ENCODE measurements around the gene KCNJ3. TPM values are rescaled to one million over a fixed set of nuclear protein-coding genes. Genes with fewer than 3 reads are reported as not detected.

The KCNJ3 gene, protein sequence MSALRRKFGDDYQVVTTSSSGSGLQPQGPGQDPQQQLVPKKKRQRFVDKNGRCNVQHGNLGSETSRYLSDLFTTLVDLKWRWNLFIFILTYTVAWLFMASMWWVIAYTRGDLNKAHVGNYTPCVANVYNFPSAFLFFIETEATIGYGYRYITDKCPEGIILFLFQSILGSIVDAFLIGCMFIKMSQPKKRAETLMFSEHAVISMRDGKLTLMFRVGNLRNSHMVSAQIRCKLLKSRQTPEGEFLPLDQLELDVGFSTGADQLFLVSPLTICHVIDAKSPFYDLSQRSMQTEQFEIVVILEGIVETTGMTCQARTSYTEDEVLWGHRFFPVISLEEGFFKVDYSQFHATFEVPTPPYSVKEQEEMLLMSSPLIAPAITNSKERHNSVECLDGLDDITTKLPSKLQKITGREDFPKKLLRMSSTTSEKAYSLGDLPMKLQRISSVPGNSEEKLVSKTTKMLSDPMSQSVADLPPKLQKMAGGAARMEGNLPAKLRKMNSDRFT
- 1 to 10 TPM in 1 of 8 experiments, under 1 TPM in 7; 0.31 to 1.2 (median 0.63) TPM for total RNA-seq

DNA sequence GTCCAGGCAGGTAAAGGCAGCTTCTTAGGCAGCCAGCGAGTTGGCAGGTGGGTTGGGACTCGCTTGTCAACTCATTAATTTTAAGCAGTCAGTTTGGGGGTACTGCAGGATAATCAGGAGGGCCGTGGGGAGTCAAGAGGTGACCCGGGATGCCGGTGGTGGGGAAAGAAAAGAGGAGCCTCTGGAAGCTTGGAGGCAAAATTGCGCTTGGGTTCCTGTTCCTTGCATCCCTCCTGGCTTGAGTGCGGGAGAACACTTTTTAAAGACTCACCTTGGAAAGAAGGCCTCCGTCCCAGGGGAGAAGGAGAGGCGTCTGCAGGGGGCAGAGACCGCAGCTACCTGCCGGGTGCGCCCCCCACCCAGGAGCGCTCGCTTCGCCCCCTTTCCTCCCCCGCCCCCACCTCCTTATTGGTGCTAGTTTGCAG, at the start of gene KCNJ3:
Gene KCNJ3 (plus strand): TSS at position 400 of the 425 bp plus-strand sequence. CDS start 81 bp downstream, outside the sequence.
- peaks cover 0 to 2% of the 10 kb centered on the region in 2 donors for H3K4me1 ChIP-seq (replicated peaks in 1 of 2)

DNA sequence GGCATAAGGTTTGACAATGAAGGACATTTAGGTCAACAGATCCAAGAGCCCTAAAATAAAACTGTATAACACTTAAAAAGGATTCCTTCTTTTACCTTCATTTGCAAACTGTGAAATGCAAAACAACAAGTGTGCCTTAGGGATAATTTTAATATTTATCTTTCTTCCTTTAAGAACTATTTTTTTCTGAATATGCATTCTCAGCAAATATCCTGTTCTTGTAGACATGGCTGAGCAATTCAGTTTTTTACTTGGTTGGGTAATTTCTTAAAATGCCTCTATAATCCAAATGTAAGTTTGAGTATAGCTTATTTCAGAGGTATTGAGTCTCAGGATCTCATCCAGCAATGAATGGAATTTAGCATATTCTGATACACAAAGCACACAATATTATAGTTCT, 43.0 kb upstream of the KCNJ3 start:
- in situ Hi-C loops (cut with MboI; ENCODE audit: low pct_unique_long_range_greater_than_20kb in 2 of 9, low sequenced_read_pairs in 9 of 9, unreplicated experiment in 9 of 9), result no loop called here
- Histone ChIP-seq H3K4me1 (replicated peaks in 1 of 2) (no peaks in the 10 kb centered on the region), H3K27ac (no peak overlapping the region), H3K4me3 (no peak overlapping the region)
- ATAC-seq (replicated peaks in 6 of 8), result no peak

More for the DNA sequence above, at the start of gene KCNJ3:
- ATAC-seq (replicated peaks in 6 of 8), result peak in 1 of 8 experiments; percentile 30
- H3K27ac ChIP-seq, result no peak within 1 kb of the TSS
- in situ Hi-C loops (cut with MboI; ENCODE audit: low pct_unique_long_range_greater_than_20kb in 2 of 9, low sequenced_read_pairs in 9 of 9, unreplicated experiment in 9 of 9), result no loop called here
- H3K4me3 ChIP-seq, result peak within 1 kb of the TSS; percentile 41 to 54 (median 48)
- 20 to 100% methylated on average over 1 to 2 of the region's 16 CpGs; no CpG with 5 or more reads in 8 of the 10 experiments for WGBS, 10 experiments

DNA sequence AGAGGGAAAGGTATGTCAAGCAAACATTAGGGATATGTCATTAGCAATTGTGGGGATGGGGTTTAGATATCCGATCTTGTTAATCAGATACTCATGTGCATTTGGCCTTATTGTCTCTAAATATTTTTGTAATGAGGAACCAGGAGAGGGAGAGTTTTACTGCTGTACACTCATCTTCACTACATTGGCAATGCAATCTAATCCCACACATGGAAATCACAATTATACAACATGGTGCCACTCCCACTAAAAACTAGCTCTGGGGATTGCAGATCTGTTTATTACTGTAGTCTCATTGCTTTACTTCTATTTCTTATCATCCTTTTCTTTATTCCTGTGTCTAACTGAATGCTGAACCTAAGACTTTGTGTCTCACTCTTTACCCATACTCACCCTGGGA, 39.6 kb upstream of the KCNJ3 start:
- in situ Hi-C loops (cut with MboI; ENCODE audit: low pct_unique_long_range_greater_than_20kb in 2 of 9, low sequenced_read_pairs in 9 of 9, unreplicated experiment in 9 of 9), result no loop called here
- WGBS, 10 experiments, result 0 to 100% (median 57%) methylated on average over 1 of the region's 1 CpG; no CpG with 5 or more reads in 2 of the 10 experiments

DNA sequence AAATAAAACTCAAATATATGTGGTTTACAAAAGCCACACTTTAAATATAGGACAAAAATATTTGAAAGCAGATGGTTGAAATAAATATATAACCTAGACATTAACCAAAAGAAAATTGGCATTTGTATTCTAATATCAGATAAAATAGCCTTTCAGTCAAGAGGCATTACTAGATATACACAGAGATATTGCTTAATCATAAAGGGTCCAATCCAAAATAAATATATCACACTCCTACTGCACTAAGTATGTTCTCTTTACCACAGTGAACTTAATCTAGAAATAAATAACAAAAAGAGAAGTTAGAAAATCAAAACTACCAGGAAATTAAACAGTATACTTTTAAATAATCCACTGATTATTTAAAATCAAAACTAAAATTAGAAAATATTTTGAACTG, 34.2 kb upstream of the KCNJ3 start:
- Histone ChIP-seq H3K4me1 (replicated peaks in 1 of 2) (no peaks in the 10 kb centered on the region), H3K27ac (no peak overlapping the region), H3K4me3 (no peak overlapping the region)
- no peak for ATAC-seq (replicated peaks in 6 of 8)
- in situ Hi-C loops (cut with MboI; ENCODE audit: low pct_unique_long_range_greater_than_20kb in 2 of 9, low sequenced_read_pairs in 9 of 9, unreplicated experiment in 9 of 9), result no loop called here

More for the DNA sequence above, 39.6 kb upstream of the KCNJ3 start:
- Histone ChIP-seq H3K4me1 (replicated peaks in 1 of 2) (no peaks in the 10 kb centered on the region), H3K4me3 (no peak overlapping the region), H3K27ac (no peak overlapping the region)
- peak in 2 of 8 experiments; percentile 33 to 60 for ATAC-seq (replicated peaks in 6 of 8)

DNA sequence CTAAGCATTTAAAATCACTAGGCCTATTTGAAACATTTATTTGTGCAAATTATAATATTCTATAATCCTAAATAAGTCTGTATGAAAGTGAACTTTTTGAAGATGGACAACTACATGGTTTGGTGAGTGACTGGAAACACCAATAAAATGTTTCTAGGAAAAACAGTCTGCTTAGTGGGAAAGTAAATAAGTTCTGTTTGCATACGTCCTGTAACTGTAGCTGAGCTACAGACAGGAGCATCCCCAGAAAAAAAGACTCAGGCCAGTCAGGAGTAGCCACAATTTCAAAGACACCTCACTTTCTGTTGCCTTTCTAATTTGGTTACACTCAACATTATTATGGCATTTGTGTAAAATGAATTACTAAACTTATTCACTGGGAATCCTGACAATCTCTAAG, 28.4 kb upstream of the KCNJ3 start:
- ATAC-seq (replicated peaks in 6 of 8), result peak in 1 of 8 experiments; percentile 67
- no peak overlapping the region for H3K4me3 ChIP-seq
- 17 to 100% (median 72%) methylated on average over 1 of the region's 1 CpG; no CpG with 5 or more reads in 4 of the 10 experiments for WGBS, 10 experiments
- no peak overlapping the region for H3K27ac ChIP-seq
- in situ Hi-C loops (cut with MboI; ENCODE audit: low pct_unique_long_range_greater_than_20kb in 2 of 9, low sequenced_read_pairs in 9 of 9, unreplicated experiment in 9 of 9), result no loop called here
- H3K4me1 ChIP-seq (replicated peaks in 1 of 2), result no peaks in the 10 kb centered on the region

DNA sequence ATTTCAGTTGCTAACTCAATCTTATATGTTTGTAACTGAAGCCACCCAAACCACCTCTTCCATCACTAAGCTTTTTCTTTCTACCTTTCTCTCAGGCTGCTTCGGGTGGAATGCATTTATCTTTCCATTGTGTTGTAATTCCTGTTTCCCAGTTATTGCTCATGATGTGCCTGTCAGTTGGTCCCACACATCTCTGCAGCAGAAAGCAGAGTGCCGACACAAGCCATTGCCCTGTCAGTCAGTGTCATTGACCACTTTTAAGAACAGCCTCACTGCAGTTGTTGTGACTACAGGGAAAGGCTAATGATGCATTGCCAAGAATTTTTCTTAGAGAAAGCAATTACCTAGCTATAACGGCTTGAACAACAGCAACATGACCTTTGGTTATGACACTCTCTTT, 24.8 kb upstream of the KCNJ3 start:
- no peak overlapping the region for H3K4me3 ChIP-seq
- WGBS, 10 experiments, result 14 to 100% (median 57%) methylated on average over 1 to 3 of the region's 3 CpGs; no CpG with 5 or more reads in 1 of the 10 experiments
- in situ Hi-C loops (cut with MboI; ENCODE audit: low pct_unique_long_range_greater_than_20kb in 2 of 9, low sequenced_read_pairs in 9 of 9, unreplicated experiment in 9 of 9), result no loop called here
- ATAC-seq (replicated peaks in 6 of 8), result no peak
- no peaks in the 10 kb centered on the region for H3K4me1 ChIP-seq (replicated peaks in 1 of 2)
- no peak overlapping the region for H3K27ac ChIP-seq

DNA sequence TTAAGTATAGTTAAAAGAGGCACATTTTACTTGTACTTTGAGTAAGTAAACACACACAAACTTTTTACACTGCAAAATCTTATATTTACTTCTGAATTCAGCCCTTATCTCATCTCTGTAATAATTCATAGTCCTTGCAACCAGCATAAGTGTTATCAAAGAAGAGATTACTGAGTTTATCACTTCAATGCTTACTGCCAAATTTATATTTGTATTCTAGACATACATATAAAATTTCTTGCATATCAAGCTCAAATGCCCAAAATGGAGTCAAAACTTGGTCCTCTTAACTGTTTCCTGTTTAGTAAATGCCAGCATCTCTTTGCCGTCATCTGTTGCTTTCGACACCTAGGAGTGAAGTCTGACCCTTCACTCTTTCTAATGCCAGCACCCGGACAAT, 21.1 kb upstream of the KCNJ3 start:
- Histone ChIP-seq H3K4me3 (no peak overlapping the region), H3K4me1 (replicated peaks in 1 of 2) (no peaks in the 10 kb centered on the region), H3K27ac (no peak overlapping the region)
- in situ Hi-C loops (cut with MboI; ENCODE audit: low pct_unique_long_range_greater_than_20kb in 2 of 9, low sequenced_read_pairs in 9 of 9, unreplicated experiment in 9 of 9), result no loop called here
- 44 to 100% (median 92%) methylated on average over 2 to 3 of the region's 3 CpGs for WGBS, 10 experiments
- no peak for ATAC-seq (replicated peaks in 6 of 8)

DNA sequence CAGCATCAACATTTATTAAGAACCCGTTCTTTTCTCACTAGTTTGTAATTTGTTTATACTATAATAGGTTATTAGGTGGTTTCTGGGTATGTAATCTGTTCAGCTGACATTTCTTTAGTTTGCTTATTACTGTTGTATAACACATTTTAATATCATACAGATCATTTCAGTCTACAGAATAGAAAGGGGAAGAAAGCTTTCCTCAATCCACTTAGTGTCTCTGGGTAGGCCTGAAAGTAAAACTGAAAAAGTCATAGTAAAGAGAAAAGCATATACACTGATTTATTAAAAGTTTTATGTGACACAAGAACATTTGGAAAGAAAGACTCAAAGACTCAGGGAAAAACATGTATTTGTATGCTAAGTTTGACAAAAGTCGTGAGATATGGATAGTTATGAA, 16.8 kb upstream of the KCNJ3 start:
- no peak overlapping the region for H3K27ac ChIP-seq
- 11 to 88% (median 74%) methylated on average over 1 to 2 of the region's 2 CpGs for WGBS, 10 experiments
- H3K4me1 ChIP-seq (replicated peaks in 1 of 2), result no peaks in the 10 kb centered on the region
- no peak for ATAC-seq (replicated peaks in 6 of 8)
- in situ Hi-C loops (cut with MboI; ENCODE audit: low pct_unique_long_range_greater_than_20kb in 2 of 9, low sequenced_read_pairs in 9 of 9, unreplicated experiment in 9 of 9), result no loop called here
- H3K4me3 ChIP-seq, result no peak overlapping the region

DNA sequence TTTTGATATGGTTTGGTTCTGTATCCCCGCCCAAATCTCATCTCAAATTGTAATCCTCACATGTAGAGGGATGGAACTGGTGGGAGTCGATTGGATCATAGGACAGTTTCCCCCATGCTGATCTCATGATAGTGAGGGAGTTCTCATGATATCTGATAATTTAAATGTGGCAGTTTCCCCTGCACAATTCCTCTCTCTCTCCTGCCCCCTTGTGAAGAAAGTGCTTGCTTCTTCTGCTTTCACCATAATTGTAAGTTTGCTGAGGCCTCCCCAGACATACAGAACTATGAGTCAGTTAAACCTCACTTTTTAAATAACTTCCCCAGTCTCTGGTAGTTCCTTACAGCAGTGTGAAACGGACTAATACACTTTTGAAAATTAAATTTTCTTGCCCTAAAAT, 12.3 kb upstream of the KCNJ3 start:
- in situ Hi-C loops (cut with MboI; ENCODE audit: low pct_unique_long_range_greater_than_20kb in 2 of 9, low sequenced_read_pairs in 9 of 9, unreplicated experiment in 9 of 9), result no loop called here
- 5 to 86% (median 27%) methylated on average over 1 to 3 of the region's 3 CpGs; no CpG with 5 or more reads in 3 of the 10 experiments for WGBS, 10 experiments
- ATAC-seq (replicated peaks in 6 of 8), result peak in 2 of 8 experiments; percentile 34 to 40
- no peak overlapping the region for H3K4me3 ChIP-seq
- H3K27ac ChIP-seq, result no peak overlapping the region
- H3K4me1 ChIP-seq (replicated peaks in 1 of 2), result no peaks in the 10 kb centered on the region

DNA sequence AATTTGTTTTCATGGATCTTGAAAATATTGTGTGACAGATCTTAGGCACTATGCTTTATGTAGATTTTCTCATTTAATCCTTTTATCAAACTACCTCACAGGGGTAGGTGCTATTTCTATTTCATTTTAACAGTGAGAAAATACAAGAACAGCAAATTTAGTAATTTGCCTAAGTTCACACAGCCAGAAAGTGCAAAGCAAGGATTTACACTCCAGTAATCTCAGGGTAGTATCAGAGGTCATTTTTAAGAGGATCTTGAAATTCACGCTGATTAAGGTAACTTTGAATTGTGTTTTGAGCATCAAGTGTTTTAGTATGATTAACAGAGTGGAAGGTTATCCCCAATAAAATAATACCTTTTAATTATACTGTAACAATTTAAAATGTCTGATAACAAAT, 10.1 kb upstream of the KCNJ3 start:
- H3K4me3 ChIP-seq, result no peak overlapping the region
- 50 to 100% (median 97%) methylated on average over 1 of the region's 1 CpG for WGBS, 10 experiments
- ATAC-seq (replicated peaks in 6 of 8), result no peak
- no peaks in the 10 kb centered on the region for H3K4me1 ChIP-seq (replicated peaks in 1 of 2)
- in situ Hi-C loops (cut with MboI; ENCODE audit: low pct_unique_long_range_greater_than_20kb in 2 of 9, low sequenced_read_pairs in 9 of 9, unreplicated experiment in 9 of 9), result no loop called here
- no peak overlapping the region for H3K27ac ChIP-seq

DNA sequence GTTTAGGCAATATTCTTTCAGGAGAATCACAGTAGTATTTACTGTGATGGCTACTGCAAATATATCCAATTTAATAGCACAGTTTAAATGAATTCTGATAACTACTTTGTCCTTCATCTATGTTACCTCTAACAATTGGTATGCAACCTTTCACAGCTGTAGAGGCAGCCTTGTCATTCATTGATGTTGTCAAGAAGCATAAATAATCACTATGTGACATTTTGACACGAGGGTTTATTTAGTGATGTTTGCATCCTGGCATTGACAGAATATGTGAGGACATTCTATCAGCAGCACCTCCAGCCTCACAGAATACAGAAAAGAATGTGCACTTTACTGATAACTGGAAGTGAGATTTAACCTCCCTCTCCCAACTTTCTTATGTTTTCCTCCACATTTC, 9.3 kb upstream of the KCNJ3 start:
- in situ Hi-C loops (cut with MboI; ENCODE audit: low pct_unique_long_range_greater_than_20kb in 2 of 9, low sequenced_read_pairs in 9 of 9, unreplicated experiment in 9 of 9), result no loop called here
- Histone ChIP-seq H3K4me3 (no peak overlapping the region), H3K4me1 (replicated peaks in 1 of 2) (no peaks in the 10 kb centered on the region), H3K27ac (no peak overlapping the region)
- 0 to 80% (median 14%) methylated on average over 1 of the region's 1 CpG; no CpG with 5 or more reads in 4 of the 10 experiments for WGBS, 10 experiments
- no peak for ATAC-seq (replicated peaks in 6 of 8)

DNA sequence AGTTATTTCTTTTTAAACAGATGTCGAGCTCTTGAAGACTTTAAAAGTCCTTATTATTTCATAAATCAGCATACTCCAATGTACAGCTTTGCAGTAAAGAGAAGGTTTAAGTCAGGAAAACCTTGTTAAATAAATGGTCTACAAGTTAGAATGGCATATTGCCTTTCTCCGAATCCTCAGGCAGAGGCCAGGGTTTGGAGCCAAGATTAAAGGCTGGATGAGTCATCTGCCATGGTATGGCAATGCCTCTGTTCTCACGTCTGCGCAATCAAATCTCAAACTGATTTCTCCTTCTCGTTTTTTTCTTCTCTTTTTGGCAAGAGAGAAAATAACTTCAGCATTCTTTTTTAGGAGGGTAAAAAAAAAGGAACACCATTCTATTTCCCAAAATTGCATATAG, 5.6 kb upstream of the KCNJ3 start:
- Histone ChIP-seq H3K4me1 (replicated peaks in 1 of 2) (peaks cover 0 to 2% of the 10 kb centered on the region in 2 donors), H3K4me3 (no peak overlapping the region), H3K27ac (no peak overlapping the region)
- ATAC-seq (replicated peaks in 6 of 8), result no peak
- in situ Hi-C loops (cut with MboI; ENCODE audit: low pct_unique_long_range_greater_than_20kb in 2 of 9, low sequenced_read_pairs in 9 of 9, unreplicated experiment in 9 of 9), result no loop called here
- WGBS, 10 experiments, result 0 to 95% (median 70%) methylated on average over 1 to 5 of the region's 5 CpGs

DNA sequence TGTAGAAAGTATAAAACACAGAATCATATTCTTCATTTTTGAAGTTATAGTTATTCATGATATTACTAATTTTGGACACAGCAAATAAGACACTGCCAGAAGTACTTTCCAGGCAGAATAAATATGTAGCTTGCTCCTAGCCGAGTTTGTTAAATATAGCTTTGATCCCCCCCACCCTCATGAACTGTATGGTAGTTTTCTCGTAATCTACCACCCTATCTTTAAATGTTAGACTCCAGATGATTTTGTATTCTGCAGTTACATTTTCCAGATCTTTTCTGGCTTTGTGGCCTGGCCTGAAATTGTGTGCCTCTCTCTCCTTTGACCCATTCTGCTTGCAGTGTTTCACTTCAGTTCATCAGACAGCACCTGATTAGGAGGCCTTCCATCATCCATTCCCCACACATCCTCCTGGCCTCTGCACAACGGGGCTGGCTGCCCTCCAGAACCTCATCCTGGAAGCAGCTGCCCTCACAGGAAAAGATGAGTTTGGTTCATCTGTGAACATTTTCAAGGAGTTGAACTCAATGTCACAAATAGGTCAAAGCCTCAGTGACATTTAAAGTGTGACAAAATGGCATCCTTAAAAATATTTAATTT, 4.7 kb upstream of the KCNJ3 start:
- H3K4me3 ChIP-seq, result no peak overlapping the region
- H3K27ac ChIP-seq, result no peak overlapping the region
- no peak for ATAC-seq (replicated peaks in 6 of 8)
- 0 to 100% (median 76%) methylated on average over 1 to 3 of the region's 3 CpGs; no CpG with 5 or more reads in 2 of the 10 experiments for WGBS, 10 experiments
- in situ Hi-C loops (cut with MboI; ENCODE audit: low pct_unique_long_range_greater_than_20kb in 2 of 9, low sequenced_read_pairs in 9 of 9, unreplicated experiment in 9 of 9), result no loop called here
- H3K4me1 ChIP-seq (replicated peaks in 1 of 2), result peaks cover 0 to 2% of the 10 kb centered on the region in 2 donors

Data from motor neuron (in vitro differentiated cells).